IMR-90 (cell line): Measurements from ENCODE around the gene NEUROG1. TPM values are rescaled to one million over a fixed set of nuclear protein-coding genes. Genes with fewer than 3 reads are reported as not detected.

Experiments
- ATAC-seq: fragments of 200-7000 bp; cut with Tn5 transposase; 2 replicates; pipeline ENCODE4 v1.9.1; 2020; ENCODE audit warnings: low read depth, mild to moderate bottlenecking, moderate library complexity
- BruUV-seq: library from RNA; stranded (reverse); fragments of 400-500 nt; replicated peaks from 2 replicates; lab custom pipeline; 2021; lab: Mats Ljungman, UMichigan
- CTCF ChIA-PET: fragments of 300-600 bp; formaldehyde crosslinking; extraction: SDS; loops from one replicate; lab custom pipeline; 2021; ENCODE audit warnings: antibody characterized with exemption; lab: Yijun Ruan, JAX
- POLR2A ChIA-PET: fragments of 300-600 bp; sonication (Branson Sonifier 250); formaldehyde crosslinking; loops from one replicate; lab custom pipeline; 2022; ENCODE audit warnings: antibody characterized with exemption; ENCODE audit not compliant: unreplicated experiment; lab: Charles Lee
- DNase-seq: peaks from one replicate; pipeline ENCODE4 v3.0.0; 2013
- H2AFZ ChIP-seq: replicated peaks from 2 replicates; pipeline ENCODE3; 2013; ENCODE audit warnings: low read length, mild to moderate bottlenecking; ENCODE audit not compliant: poor library complexity
- H2AK5ac ChIP-seq: 2 replicates; pipeline ENCODE4 v1.6.1; 2013; ENCODE audit warnings: low read depth, low read length, inconsistent platforms
- H2AK9ac ChIP-seq: replicated peaks from 2 replicates; pipeline ENCODE3; 2013; ENCODE audit warnings: mild to moderate bottlenecking, low read depth, low read length, moderate library complexity; ENCODE audit not compliant: poor library complexity
- H2BK120ac ChIP-seq: 2 replicates; pipeline ENCODE4 v1.6.1; 2013; ENCODE audit warnings: low read depth, low read length, inconsistent platforms
- H2BK15ac ChIP-seq: 3 replicates; pipeline ENCODE4 v1.6.1; 2013; ENCODE audit warnings: low read depth, low read length, inconsistent platforms
- H2BK20ac ChIP-seq: 2 replicates; pipeline ENCODE4 v1.6.1; 2013; ENCODE audit warnings: low read depth, mild to moderate bottlenecking, inconsistent platforms, low read length, moderate library complexity
- H2BK5ac ChIP-seq: 2 replicates; pipeline ENCODE4 v1.6.1; 2013; ENCODE audit warnings: mild to moderate bottlenecking, low read depth, low read length, inconsistent platforms; ENCODE audit not compliant: poor library complexity, severe bottlenecking
- H3K14ac ChIP-seq: replicated peaks from 2 replicates; pipeline ENCODE4 v1.6.1; 2013; ENCODE audit warnings: low read depth, low read length, inconsistent platforms
- H3K18ac ChIP-seq: 2 replicates; pipeline ENCODE4 v1.6.1; 2013; ENCODE audit warnings: low read depth, low read length, control low read depth
- H3K23ac ChIP-seq: 2 replicates; pipeline ENCODE4 v1.6.1; 2013; ENCODE audit warnings: low read depth, low read length, inconsistent platforms
- H3K27ac ChIP-seq: 2 replicates; pipeline ENCODE4 v1.5.1; 2013; ENCODE audit warnings: mild to moderate bottlenecking, control low read depth, low read length; ENCODE audit not compliant: insufficient read depth
- H3K27me3 ChIP-seq: 2 replicates; pipeline ENCODE4 v1.6.1; 2013; ENCODE audit warnings: low read length; ENCODE audit not compliant: control insufficient read depth, insufficient read depth
- H3K36me3 ChIP-seq: 2 replicates; pipeline ENCODE4 v1.6.1; 2013; ENCODE audit warnings: low read length, mixed read lengths; ENCODE audit not compliant: control insufficient read depth, insufficient read depth
- H3K4ac ChIP-seq: 2 replicates; pipeline ENCODE4 v1.6.1; 2013; ENCODE audit warnings: low read depth, low read length, inconsistent platforms
- H3K4me1 ChIP-seq: 2 replicates; pipeline ENCODE4 v1.6.1; 2013; ENCODE audit warnings: low read length, mixed read lengths; ENCODE audit not compliant: control insufficient read depth, insufficient read depth
- H3K4me2 ChIP-seq: 2 replicates; pipeline ENCODE4 v1.6.1; 2013; ENCODE audit warnings: low read depth, mild to moderate bottlenecking, control low read depth, low read length, moderate library complexity
- H3K4me3 ChIP-seq: 2 replicates; pipeline ENCODE4 v1.5.1; 2013; ENCODE audit warnings: low read depth, mild to moderate bottlenecking, control low read depth, low read length, moderate library complexity; ENCODE audit not compliant: insufficient read depth
- H3K56ac ChIP-seq: 2 replicates; pipeline ENCODE4 v1.6.1; 2013; ENCODE audit warnings: low read length, inconsistent platforms; ENCODE audit not compliant: insufficient read depth; ENCODE audit errors: extremely low read depth
- H3K79me1 ChIP-seq, 2 experiments: 2 replicates each; pipeline ENCODE4 v1.6.1; 2013; ENCODE audit warnings: low read length in 2 of 2, inconsistent platforms in 1 of 2, low read depth in 1 of 2
- H3K9ac ChIP-seq: 2 replicates; pipeline ENCODE4 v1.6.1; 2013; ENCODE audit warnings: low read depth, low read length, control low read depth
- H3K9me1 ChIP-seq: 2 replicates; pipeline ENCODE4 v1.6.1; 2013; ENCODE audit warnings: low read length, inconsistent platforms; ENCODE audit not compliant: insufficient read depth
- H3K9me3 ChIP-seq: 2 replicates; pipeline ENCODE4 v1.6.1; 2013; ENCODE audit warnings: low read length; ENCODE audit not compliant: control insufficient read depth, insufficient read depth
- H4K20me1 ChIP-seq: 2 replicates; pipeline ENCODE4 v1.6.1; 2013; ENCODE audit warnings: low read length, inconsistent platforms; ENCODE audit not compliant: insufficient read depth
- H4K5ac ChIP-seq: 2 replicates; pipeline ENCODE4 v1.6.1; 2013; ENCODE audit warnings: mild to moderate bottlenecking, low read depth, low read length, control low read depth
- H4K8ac ChIP-seq, 2 experiments: 2 replicates each; pipeline ENCODE4 v1.6.1; 2013; ENCODE audit warnings: low read depth in 2 of 2, low read length in 2 of 2, control low read depth in 1 of 2, inconsistent platforms in 1 of 2
- H4K91ac ChIP-seq: 2 replicates; pipeline ENCODE4 v1.6.1; 2013; ENCODE audit warnings: low read depth, low read length, inconsistent platforms; ENCODE audit not compliant: insufficient read depth
- BHLHE40 ChIP-seq: fragments of 150-350 bp; IDR thresholded peaks from 2 replicates; pipeline ENCODE4 v1.6.1; 2016; ENCODE audit warnings: mild to moderate bottlenecking, low read depth, low read length
- CEBPB ChIP-seq: IDR thresholded peaks from 2 replicates; pipeline ENCODE4 v1.6.1; 2012; ENCODE audit warnings: low read depth, low read length, improper control_type of control experiment
- FOS ChIP-seq: fragments of 150-350 bp; IDR thresholded peaks from 2 replicates; pipeline ENCODE4 v1.6.1; 2016; ENCODE audit warnings: low read depth, low read length
- MAFK ChIP-seq: IDR thresholded peaks from 2 replicates; pipeline ENCODE4 v1.6.1; 2012; ENCODE audit warnings: low read depth, low read length, improper control_type of control experiment
- MAZ ChIP-seq: IDR thresholded peaks from 2 replicates; pipeline ENCODE4 v1.6.1; 2012; ENCODE audit warnings: low read depth, mild to moderate bottlenecking, low read length, improper control_type of control experiment, moderate library complexity, borderline replicate concordance
- POLR2A ChIP-seq: IDR thresholded peaks from 2 replicates; pipeline ENCODE4 v1.6.1; 2012; ENCODE audit warnings: mild to moderate bottlenecking, low read depth, low read length
- SMC3 ChIP-seq: fragments of 150-350 bp; IDR thresholded peaks from 2 replicates; pipeline ENCODE4 v1.6.1; 2016; ENCODE audit warnings: low read depth, mild to moderate bottlenecking, antibody characterized with exemption, low read length, moderate library complexity
- WGBS, 2 experiments: methylation state at CpG; one replicate each; pipeline versions ENCODE4 v1.1.5 to v1.1.7; 2013; ENCODE audit warnings: missing lambda C conversion rate in 2 of 2; ENCODE audit not compliant: insufficient read length in 1 of 2; ENCODE audit errors: extremely low coverage in 2 of 2; 5-methylcytosine and 5-hydroxymethylcytosine counted together
- dilution Hi-C: fragments of 300-500 bp; cut with HindIII; formaldehyde crosslinking; loops from one replicate; pipeline ENCODE4 v1.14.3; 2018; ENCODE audit warnings: low sequenced_read_pairs; ENCODE audit not compliant: unreplicated experiment
- in situ Hi-C: fragments of 300-500 bp; cut with MboI; formaldehyde crosslinking; loops from 3 replicates; pipeline ENCODE4 v1.14.3; 2019; ENCODE audit warnings: low sequenced_read_pairs, inconsistent platforms, mixed read lengths
- intact Hi-C: fragments of 100-400 bp; cut with micrococcal nuclease; formaldehyde crosslinking; loops from 2 replicates; pipeline ENCODE4 v1.10.0; 2022
- polyA plus RNA-seq, 3 experiments: library from polyadenylated mRNA; depleted of rRNA; stranded (reverse); fragments of >200 nt; gene quantifications; 2 replicates each; pipeline ENCODE4 v1.2.3, GENCODE V29; 2012; ENCODE audit warnings: low replicate concordance in 1 of 3
- total RNA-seq: library from RNA; depleted of rRNA; stranded (reverse); fragments of >200 nt; gene quantifications from 2 replicates; pipeline ENCODE4 v1.2.3, GENCODE V29; 2012

NEUROG1 gene
- total and polyA plus RNA-seq, 2 of the 4 experiments (the other 2 are of a cell fraction): not detected

DNA sequence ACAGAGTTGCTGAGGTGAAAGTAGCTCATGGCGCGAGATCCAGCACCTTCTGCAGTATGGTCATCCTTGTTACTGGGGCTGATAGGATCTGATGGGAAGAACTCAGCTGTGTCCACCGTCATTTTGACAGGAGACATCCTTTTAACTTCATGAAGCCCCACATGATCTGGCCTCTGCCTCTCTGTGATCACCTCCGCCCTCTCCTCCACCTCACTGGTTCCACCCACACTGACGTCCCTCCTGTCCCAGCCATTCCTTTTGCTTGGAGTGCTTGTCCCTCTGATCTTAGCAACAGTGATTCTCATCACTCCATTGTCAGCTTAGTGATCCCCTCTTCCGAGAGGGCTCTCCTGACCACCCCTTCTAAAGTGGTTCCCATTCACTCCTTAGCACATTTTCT, 25.8 kb downstream of the NEUROG1 start:
- no peak overlapping the region for H2BK20ac ChIP-seq
- ChIA-PET CTCF (interaction anchor here (1.1 kb wide), 1 partner anchor 45 kb away, joined by 3 read pairs; no protein-coding TSS in a partner anchor), POLR2A (no interaction called here)
- WGBS, 2 experiments: 44% methylated on average over 3 of the region's 6 CpGs; no CpG with 5 or more reads in 1 of the 2 experiments
- no peak overlapping the region for H3K4me2 ChIP-seq
- no peak overlapping the region for H2BK120ac ChIP-seq
- DNase-seq: no peak
- peaks cover 33% of the 10 kb centered on the region for H3K27me3 ChIP-seq
- H3K79me1 ChIP-seq: no peaks in the 10 kb centered on the region
- no peaks in the 10 kb centered on the region for H3K4me1 ChIP-seq
- no peak for ATAC-seq
- no peaks in the 10 kb centered on the region for H3K9me1 ChIP-seq
- H4K20me1 ChIP-seq: no peaks in the 10 kb centered on the region
- TF ChIP-seq POLR2A (no peak), CEBPB (no peak), FOS (no peak), SMC3 (no peak), BHLHE40 (no peak), MAZ (no peak), MAFK (no peak)
- H4K8ac ChIP-seq: no peak overlapping the region
- H4K5ac ChIP-seq: no peak overlapping the region
- H3K27ac ChIP-seq: no peak overlapping the region
- in situ Hi-C loops (no loop called here), intact Hi-C loops (no loop called here), dilution Hi-C loops (no loop called here)
- no peak overlapping the region for H2AFZ ChIP-seq
- no TSS peak for BruUV-seq
- H3K4me3 ChIP-seq: no peak overlapping the region
- no peak overlapping the region for H4K91ac ChIP-seq
- H3K14ac ChIP-seq: no peak overlapping the region
- H3K56ac ChIP-seq: no peak overlapping the region
- H2BK5ac ChIP-seq: no peak overlapping the region
- no peak overlapping the region for H3K18ac ChIP-seq
- H3K23ac ChIP-seq: no peak overlapping the region
- no peaks in the 10 kb centered on the region for H3K9me3 ChIP-seq
- H3K36me3 ChIP-seq: no peaks in the 10 kb centered on the region
- no peak overlapping the region for H2AK5ac ChIP-seq
- no peak overlapping the region for H3K4ac ChIP-seq
- no peak overlapping the region for H2BK15ac ChIP-seq
- H2AK9ac ChIP-seq: no peak overlapping the region
- no peak overlapping the region for H3K9ac ChIP-seq
